H9 (cell line): ENCODE results near the gene NKX2-2. TPM values are rescaled to one million over a fixed set of nuclear protein-coding genes. Genes with fewer than 3 reads are reported as not detected.

Experiments used
- DNase-seq: peaks from one replicate; pipeline ENCODE4 v3.0.0-alpha.2; 2017
- H2AFZ ChIP-seq: one replicate; pipeline ENCODE4 v1.6.1; 2013; ENCODE audit warnings: mild to moderate bottlenecking, low read length, control low read depth, moderate library complexity
- H2AK5ac ChIP-seq: 2 replicates; pipeline ENCODE4 v1.6.1; 2013; ENCODE audit warnings: low read length, control low read depth, mixed read lengths; ENCODE audit not compliant: insufficient read length
- H2BK120ac ChIP-seq: one replicate; pipeline ENCODE4 v1.6.1; 2013; ENCODE audit warnings: low read depth, mild to moderate bottlenecking, low read length, control low read depth, inconsistent platforms; ENCODE audit not compliant: poor library complexity, severe bottlenecking
- H2BK12ac ChIP-seq: 2 replicates; pipeline ENCODE4 v1.6.1; 2013; ENCODE audit warnings: low read length, control low read depth, mixed read lengths, low read depth; ENCODE audit not compliant: insufficient read length
- H2BK15ac ChIP-seq: 2 replicates; pipeline ENCODE4 v1.6.1; 2013; ENCODE audit warnings: low read depth, low read length, control low read depth
- H2BK20ac ChIP-seq: one replicate; pipeline ENCODE4 v1.6.1; 2013; ENCODE audit warnings: low read depth, mild to moderate bottlenecking, low read length, control low read depth, inconsistent platforms; ENCODE audit not compliant: poor library complexity, severe bottlenecking
- H2BK5ac ChIP-seq: 2 replicates; pipeline ENCODE4 v1.6.1; 2013; ENCODE audit warnings: low read length, control low read depth, mixed read lengths; ENCODE audit not compliant: insufficient read length
- H3K14ac ChIP-seq: 2 replicates; pipeline ENCODE4 v1.6.1; 2013; ENCODE audit warnings: low read length, control low read depth; ENCODE audit not compliant: insufficient read depth
- H3K18ac ChIP-seq: 2 replicates; pipeline ENCODE4 v1.6.1; 2013; ENCODE audit warnings: low read depth, mild to moderate bottlenecking, mixed read lengths, low read length, control low read depth; ENCODE audit not compliant: insufficient read length
- H3K23ac ChIP-seq: 2 replicates; pipeline ENCODE4 v1.6.1; 2013; ENCODE audit warnings: low read length, control low read depth, mixed read lengths, low read depth; ENCODE audit not compliant: insufficient read length
- H3K23me2 ChIP-seq: 2 replicates; pipeline ENCODE4 v1.6.1; 2013; ENCODE audit warnings: low read depth, mild to moderate bottlenecking, mixed read lengths, low read length, control low read depth; ENCODE audit not compliant: insufficient read length, poor library complexity, severe bottlenecking
- H3K27ac ChIP-seq: 2 replicates; pipeline ENCODE4 v1.5.1; 2013; ENCODE audit warnings: low read length, control low read depth, mixed read lengths, low read depth; ENCODE audit not compliant: insufficient read length
- H3K27me3 ChIP-seq: 2 replicates; pipeline ENCODE4 v1.6.1; 2013; ENCODE audit warnings: low read length, control low read depth, inconsistent platforms; ENCODE audit not compliant: insufficient read depth
- H3K4ac ChIP-seq: 2 replicates; pipeline ENCODE4 v1.6.1; 2013; ENCODE audit warnings: low read depth, mild to moderate bottlenecking, control low read depth, inconsistent platforms, low read length, moderate library complexity
- H3K4me1 ChIP-seq: 2 replicates; pipeline ENCODE4 v1.6.1; 2013; ENCODE audit warnings: low read length, control low read depth, inconsistent platforms; ENCODE audit not compliant: insufficient read depth
- H3K4me2 ChIP-seq: 2 replicates; pipeline ENCODE4 v1.6.1; 2013; ENCODE audit warnings: low read length, control low read depth, mixed read lengths; ENCODE audit not compliant: insufficient read length, insufficient read depth
- H3K56ac ChIP-seq: 2 replicates; pipeline ENCODE4 v1.6.1; 2013; ENCODE audit warnings: low read depth, mild to moderate bottlenecking, mixed read lengths, low read length, control low read depth; ENCODE audit not compliant: insufficient read length
- H3K79me1 ChIP-seq: 2 replicates; pipeline ENCODE4 v1.6.1; 2013; ENCODE audit warnings: low read depth, mild to moderate bottlenecking, moderate library complexity, low read length, control low read depth, inconsistent platforms; ENCODE audit not compliant: insufficient read depth, poor library complexity, severe bottlenecking
- H3K79me2 ChIP-seq: 2 replicates; pipeline ENCODE4 v1.6.1; 2013; ENCODE audit warnings: low read length, control low read depth, inconsistent platforms; ENCODE audit not compliant: insufficient read depth
- H3K9ac ChIP-seq: 2 replicates; pipeline ENCODE4 v1.6.1; 2013; ENCODE audit warnings: low read length, control low read depth, mixed read lengths; ENCODE audit not compliant: insufficient read length; ENCODE audit errors: extremely low read depth
- H3K9me3 ChIP-seq: one replicate; pipeline ENCODE4 v1.6.1; 2013; ENCODE audit warnings: low read depth, low read length, inconsistent platforms; ENCODE audit not compliant: control insufficient read depth
- H3T11ph ChIP-seq: one replicate; pipeline ENCODE4 v1.6.1; 2013; ENCODE audit warnings: mild to moderate bottlenecking, low read length, control low read depth, inconsistent platforms
- H4K20me1 ChIP-seq: one replicate; pipeline ENCODE4 v1.6.1; 2013; ENCODE audit not compliant: control insufficient read depth, insufficient read length, insufficient read depth
- H4K5ac ChIP-seq: 2 replicates; pipeline ENCODE4 v1.6.1; 2013; ENCODE audit warnings: low read depth, mild to moderate bottlenecking, mixed read lengths, low read length, control low read depth; ENCODE audit not compliant: insufficient read length
- H4K8ac ChIP-seq: replicated peaks from 2 replicates; pipeline ENCODE4 v1.6.1; 2013; ENCODE audit warnings: low read length, control low read depth, mixed read lengths, low read depth; ENCODE audit not compliant: insufficient read length
- H4K91ac ChIP-seq: 2 replicates; pipeline ENCODE4 v1.6.1; 2013; ENCODE audit warnings: low read depth, mild to moderate bottlenecking, moderate library complexity, mixed read lengths, low read length, control low read depth; ENCODE audit not compliant: insufficient read length
- H3K27ac Mint-ChIP-seq, 3 experiments: 2 replicates in 2 of 3; 3 replicates in 1 of 3; pipeline ENCODE4 v1.8.0; 2020 to 2021; ENCODE audit warnings: mixed read lengths in 3 of 3, mild to moderate bottlenecking in 1 of 3, moderate library complexity in 1 of 3
- H3K27me3 Mint-ChIP-seq: 2 replicates; pipeline ENCODE4 v1.8.0; 2021; ENCODE audit warnings: low read depth, mild to moderate bottlenecking, moderate library complexity, mixed read lengths
- H3K36me3 Mint-ChIP-seq, 3 experiments: 2 replicates in 2 of 3; 3 replicates in 1 of 3; pipeline ENCODE4 v1.8.0; 2020 to 2021; ENCODE audit warnings: low read depth in 3 of 3, mixed read lengths in 3 of 3; ENCODE audit not compliant: insufficient read depth in 1 of 3
- H3K4me1 Mint-ChIP-seq, 2 experiments: 2 replicates each; pipeline ENCODE4 v1.8.0; 2020; ENCODE audit warnings: mixed read lengths in 2 of 2
- H3K4me3 Mint-ChIP-seq, 2 experiments: 2 replicates in 1 of 2; 3 replicates in 1 of 2; pipeline ENCODE4 v1.8.0; 2020 to 2021; ENCODE audit warnings: mild to moderate bottlenecking in 2 of 2, mixed read lengths in 2 of 2, moderate library complexity in 1 of 2
- H3K9me3 Mint-ChIP-seq, 2 experiments: 2 replicates in 1 of 2; 3 replicates in 1 of 2; pipeline ENCODE4 v1.8.0; 2020; ENCODE audit warnings: mild to moderate bottlenecking in 2 of 2, mixed read lengths in 2 of 2, moderate library complexity in 1 of 2
- WGBS: extraction: QIAGEN DNeasy Blood & Tissue Kit; methylation state at CpG from one replicate; pipeline ENCODE4 v1.1.7; 2013; ENCODE audit warnings: missing lambda C conversion rate, low lambda C conversion rate, mixed read lengths; ENCODE audit not compliant: insufficient read length; ENCODE audit errors: extremely low coverage; 5-methylcytosine and 5-hydroxymethylcytosine counted together
- total RNA-seq: library from RNA; stranded (reverse); gene quantifications from 2 replicates; pipeline ENCODE4 v1.2.1, GENCODE V29; 2021
- TF ChIP-seq, protein P1 (sequence below): fragments of 200-600 bp; sonication (generic); conservative IDR thresholded peaks from 3 replicates; pipeline ENCODE4 v1.8.0; 2021; ENCODE audit warnings: antibody characterized with exemption, mild to moderate bottlenecking

Gene NKX2-2
- total RNA-seq, 1 experiment from 2014 or later, result not detected

DNA sequence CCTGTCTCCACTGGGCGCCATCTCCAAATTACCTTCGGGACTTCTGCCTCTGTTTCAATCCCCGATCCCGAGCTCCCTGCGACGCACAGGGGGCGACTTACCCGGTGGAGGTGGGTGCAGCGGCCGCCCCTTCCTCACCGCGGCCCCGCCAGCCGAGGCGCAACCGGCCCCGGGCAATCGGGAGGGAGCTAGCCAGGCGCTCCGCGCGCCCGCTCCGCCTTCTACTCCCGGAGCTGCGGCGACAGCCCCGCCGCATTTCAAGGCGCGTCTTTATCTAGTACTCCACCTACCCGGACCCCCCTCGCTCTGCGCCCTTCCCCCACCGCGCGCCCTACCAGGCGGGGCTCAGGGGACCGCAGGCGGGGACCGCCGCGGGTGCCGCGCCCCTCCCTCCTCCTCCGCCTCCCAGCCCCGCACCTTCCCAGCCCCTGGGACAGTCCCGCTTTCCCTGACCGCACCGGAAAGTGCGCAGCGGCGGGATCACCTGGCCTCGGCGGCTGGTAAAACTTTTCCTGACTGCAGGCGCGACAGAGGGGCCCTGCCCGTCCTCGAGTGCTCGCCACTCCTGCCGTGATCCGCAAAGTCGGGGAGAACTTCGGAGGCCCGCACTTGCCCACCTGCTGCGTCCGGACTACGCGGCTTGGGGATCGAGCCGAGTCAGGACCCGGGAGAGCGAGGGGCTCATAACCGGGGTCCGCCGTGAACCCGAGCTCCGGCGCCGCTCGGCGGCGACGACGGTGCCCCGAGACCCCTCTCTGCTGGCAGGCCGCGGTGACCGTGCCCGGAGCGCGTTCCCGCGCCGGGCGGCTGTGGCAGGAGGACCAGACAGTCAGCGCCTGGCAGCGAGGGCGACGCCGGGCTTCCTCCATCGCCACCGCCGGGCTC, 8.0 kb upstream of the NKX2-2 start:
- no peak overlapping the region for H3K14ac ChIP-seq
- H2BK120ac ChIP-seq, result no peak overlapping the region
- H3K9ac ChIP-seq, result no peak overlapping the region
- peaks cover 96% of the 10 kb centered on the region for H3K27me3 Mint-ChIP-seq
- H3K23me2 ChIP-seq, result peaks cover 26% of the 10 kb centered on the region
- no peak overlapping the region for H3T11ph ChIP-seq
- no peak overlapping the region for H3K4ac ChIP-seq
- H2AK5ac ChIP-seq, result no peak overlapping the region
- H4K8ac ChIP-seq, result no peak overlapping the region
- H3K36me3 Mint-ChIP-seq, result no peaks in the 10 kb centered on the region; a peak in 1 of 7 replicates
- peaks cover 0 to 6% of the 10 kb centered on the region in 2 experiments; a peak in 3 of 5 replicates for H3K9me3 Mint-ChIP-seq
- peak; percentile 56 for DNase-seq
- H3K4me1 Mint-ChIP-seq, result peaks cover 44 to 58% of the 10 kb centered on the region in 2 experiments
- H3K79me1 ChIP-seq, result no peaks in the 10 kb centered on the region
- H3K18ac ChIP-seq, result no peak overlapping the region
- H2BK12ac ChIP-seq, result no peak overlapping the region
- peaks cover 92% of the 10 kb centered on the region for H3K27me3 ChIP-seq
- no peak overlapping the region for H4K5ac ChIP-seq
- no peaks in the 10 kb centered on the region for H3K79me2 ChIP-seq
- H3K4me1 ChIP-seq, result peaks cover 3% of the 10 kb centered on the region; the same call in 1 of the 2 replicates
- H3K27ac ChIP-seq, result no peak overlapping the region
- no peak overlapping the region for H2BK5ac ChIP-seq
- no peak overlapping the region for H2AFZ ChIP-seq
- no peak overlapping the region for H4K91ac ChIP-seq
- no peak overlapping the region for H3K56ac ChIP-seq
- TF ChIP-seq, protein P1, sequence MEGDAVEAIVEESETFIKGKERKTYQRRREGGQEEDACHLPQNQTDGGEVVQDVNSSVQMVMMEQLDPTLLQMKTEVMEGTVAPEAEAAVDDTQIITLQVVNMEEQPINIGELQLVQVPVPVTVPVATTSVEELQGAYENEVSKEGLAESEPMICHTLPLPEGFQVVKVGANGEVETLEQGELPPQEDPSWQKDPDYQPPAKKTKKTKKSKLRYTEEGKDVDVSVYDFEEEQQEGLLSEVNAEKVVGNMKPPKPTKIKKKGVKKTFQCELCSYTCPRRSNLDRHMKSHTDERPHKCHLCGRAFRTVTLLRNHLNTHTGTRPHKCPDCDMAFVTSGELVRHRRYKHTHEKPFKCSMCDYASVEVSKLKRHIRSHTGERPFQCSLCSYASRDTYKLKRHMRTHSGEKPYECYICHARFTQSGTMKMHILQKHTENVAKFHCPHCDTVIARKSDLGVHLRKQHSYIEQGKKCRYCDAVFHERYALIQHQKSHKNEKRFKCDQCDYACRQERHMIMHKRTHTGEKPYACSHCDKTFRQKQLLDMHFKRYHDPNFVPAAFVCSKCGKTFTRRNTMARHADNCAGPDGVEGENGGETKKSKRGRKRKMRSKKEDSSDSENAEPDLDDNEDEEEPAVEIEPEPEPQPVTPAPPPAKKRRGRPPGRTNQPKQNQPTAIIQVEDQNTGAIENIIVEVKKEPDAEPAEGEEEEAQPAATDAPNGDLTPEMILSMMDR, result no peak
- no peaks in the 10 kb centered on the region for H4K20me1 ChIP-seq
- peak overlapping the region; percentile 51 to 81 for H3K4me3 Mint-ChIP-seq
- H2BK20ac ChIP-seq, result no peak overlapping the region
- no peak overlapping the region for H2BK15ac ChIP-seq
- no peaks in the 10 kb centered on the region for H3K9me3 ChIP-seq
- no CpG with 5 or more reads among the region's 104 CpGs for WGBS
- peak overlapping the region in 1 of 3 experiments; percentile 62; a peak in 1 of 7 replicates for H3K27ac Mint-ChIP-seq
- H3K4me2 ChIP-seq, result peak overlapping the region; percentile 88
- no peak overlapping the region for H3K23ac ChIP-seq
